GM12878 (cell line): ENCODE results near the gene SCLT1. TPM values are rescaled to one million over a fixed set of nuclear protein-coding genes. Genes with fewer than 3 reads are reported as not detected.

ENCODE experiments used
- HDAC2 ChIP-seq: fragments of 200-600 bp; sonication (generic); IDR thresholded peaks from 2 replicates; pipeline ENCODE4 v1.6.1; 2017
- HDGF ChIP-seq: fragments of 450-650 bp; IDR thresholded peaks from 2 replicates; pipeline ENCODE4 v1.6.1; 2016; ENCODE audit warnings: antibody characterized with exemption
- NFXL1 ChIP-seq: fragments of 450-650 bp; IDR thresholded peaks from 2 replicates; pipeline ENCODE4 v1.6.1; 2017; ENCODE audit warnings: antibody characterized with exemption, mild to moderate bottlenecking, borderline replicate concordance
- SMAD5 ChIP-seq: IDR thresholded peaks from 2 replicates; pipeline ENCODE4 v1.6.1; 2016; ENCODE audit warnings: antibody characterized with exemption, low read depth
- SREBF1 ChIP-seq: IDR thresholded peaks from 2 replicates; pipeline ENCODE4 v1.6.1; 2012; ENCODE audit warnings: mild to moderate bottlenecking, low read length
- ZNF384 ChIP-seq: IDR thresholded peaks from 2 replicates; pipeline ENCODE4 v1.6.1; 2012; ENCODE audit warnings: low read depth, mild to moderate bottlenecking, low read length, improper control_type of control experiment, borderline replicate concordance
- polyA plus RNA-seq, 11 experiments: library from polyadenylated mRNA; depleted of rRNA in 4 of 11; unstranded in 6 of 11; stranded (reverse) in 5 of 11; fragments of >200 nt; fragmentation: Nextera tagmentation in 4 of 11; fragmentation: Illumina TruSeq in 1 of 11; extraction: Ambion mirVana in 4 of 11; extraction: Trizol in 1 of 11; gene quantifications; 1 replicate in 1 of 11; 2 replicates in 10 of 11; pipeline versions ENCODE4 v1.2.1 to v1.2.3, GENCODE V29; 2011 to 2016; ENCODE audit warnings: inconsistent platforms in 2 of 11, missing spikeins in 2 of 11, low read depth in 1 of 11
- total RNA-seq, 4 experiments: library from RNA; depleted of rRNA in 3 of 4; stranded (reverse); fragments of >200 nt in 3 of 4; fragmentation: Illumina TruSeq in 1 of 4; extraction: Trizol in 1 of 4; gene quantifications; 2 replicates each; pipeline versions ENCODE4 v1.2.1 to v1.2.3, GENCODE V29; 2013 to 2021
- TF ChIP-seq, protein P1 (sequence below): fragments of 150-350 bp; IDR thresholded peaks from 2 replicates; pipeline ENCODE4 v1.6.1; 2016; ENCODE audit warnings: low read depth, low read length
- TF ChIP-seq, protein P2 (sequence below): fragments of 450-650 bp; formaldehyde crosslinking; IDR thresholded peaks from 2 replicates; pipeline ENCODE4 v1.4.0; 2022; ENCODE audit warnings: mild to moderate bottlenecking, moderate library complexity

Gene SCLT1
- total and polyA plus RNA-seq, 10 of the 15 experiments (the other 5 are each of a cell fraction or from before 2014, with no cell fraction given): 7.8 to 31.4 (median 19.6) TPM

DNA sequence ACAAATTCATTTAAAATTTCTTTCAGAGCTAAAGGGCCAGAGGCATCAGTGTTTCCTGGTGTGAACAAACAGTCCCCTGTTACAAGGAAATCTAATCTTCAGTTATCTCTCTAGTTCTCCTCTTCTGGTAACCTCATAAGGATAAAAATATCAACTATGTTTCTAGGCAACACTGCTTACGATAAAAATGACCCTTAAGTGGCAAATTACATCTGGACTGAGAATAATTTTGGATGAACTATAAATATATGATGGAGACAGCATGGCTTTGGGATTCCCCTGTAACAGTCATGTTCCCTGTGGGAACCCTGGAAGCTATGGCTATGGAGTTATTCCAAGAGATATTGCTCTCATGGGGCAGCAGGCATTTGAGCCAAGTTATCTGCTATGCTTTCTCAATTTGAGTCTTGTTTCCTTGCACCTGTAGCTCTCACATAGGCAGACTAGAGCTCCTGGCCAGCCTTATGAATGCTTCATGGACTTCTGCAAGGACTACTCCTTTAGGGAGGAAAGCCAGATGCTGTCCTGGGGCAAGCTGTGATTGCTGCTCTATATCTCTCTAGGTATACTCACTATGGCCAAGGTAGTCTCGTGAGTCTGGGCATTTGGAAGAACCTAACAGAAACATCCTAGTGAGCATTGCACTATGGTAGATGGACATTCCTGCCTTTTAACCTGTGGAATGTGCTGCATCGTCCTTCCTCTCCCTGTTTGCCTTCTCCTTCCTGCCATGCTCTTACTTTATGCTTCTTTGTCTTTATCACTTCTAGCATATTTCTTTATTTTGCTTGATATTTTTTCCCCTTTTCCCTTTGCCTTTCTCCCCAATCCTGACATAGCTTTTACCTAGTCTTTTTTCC is 16.9 kb upstream of the SCLT1 start (continued):
- TF ChIP-seq, protein P1, sequence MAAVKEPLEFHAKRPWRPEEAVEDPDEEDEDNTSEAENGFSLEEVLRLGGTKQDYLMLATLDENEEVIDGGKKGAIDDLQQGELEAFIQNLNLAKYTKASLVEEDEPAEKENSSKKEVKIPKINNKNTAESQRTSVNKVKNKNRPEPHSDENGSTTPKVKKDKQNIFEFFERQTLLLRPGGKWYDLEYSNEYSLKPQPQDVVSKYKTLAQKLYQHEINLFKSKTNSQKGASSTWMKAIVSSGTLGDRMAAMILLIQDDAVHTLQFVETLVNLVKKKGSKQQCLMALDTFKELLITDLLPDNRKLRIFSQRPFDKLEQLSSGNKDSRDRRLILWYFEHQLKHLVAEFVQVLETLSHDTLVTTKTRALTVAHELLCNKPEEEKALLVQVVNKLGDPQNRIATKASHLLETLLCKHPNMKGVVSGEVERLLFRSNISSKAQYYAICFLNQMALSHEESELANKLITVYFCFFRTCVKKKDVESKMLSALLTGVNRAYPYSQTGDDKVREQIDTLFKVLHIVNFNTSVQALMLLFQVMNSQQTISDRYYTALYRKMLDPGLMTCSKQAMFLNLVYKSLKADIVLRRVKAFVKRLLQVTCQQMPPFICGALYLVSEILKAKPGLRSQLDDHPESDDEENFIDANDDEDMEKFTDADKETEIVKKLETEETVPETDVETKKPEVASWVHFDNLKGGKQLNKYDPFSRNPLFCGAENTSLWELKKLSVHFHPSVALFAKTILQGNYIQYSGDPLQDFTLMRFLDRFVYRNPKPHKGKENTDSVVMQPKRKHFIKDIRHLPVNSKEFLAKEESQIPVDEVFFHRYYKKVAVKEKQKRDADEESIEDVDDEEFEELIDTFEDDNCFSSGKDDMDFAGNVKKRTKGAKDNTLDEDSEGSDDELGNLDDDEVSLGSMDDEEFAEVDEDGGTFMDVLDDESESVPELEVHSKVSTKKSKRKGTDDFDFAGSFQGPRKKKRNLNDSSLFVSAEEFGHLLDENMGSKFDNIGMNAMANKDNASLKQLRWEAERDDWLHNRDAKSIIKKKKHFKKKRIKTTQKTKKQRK: no peak
- no peak for TF ChIP-seq NFXL1
- TF ChIP-seq HDAC2: no peak
- no peak for TF ChIP-seq SMAD5
- TF ChIP-seq HDGF: no peak
- TF ChIP-seq SREBF1: no peak
- TF ChIP-seq, protein P2, sequence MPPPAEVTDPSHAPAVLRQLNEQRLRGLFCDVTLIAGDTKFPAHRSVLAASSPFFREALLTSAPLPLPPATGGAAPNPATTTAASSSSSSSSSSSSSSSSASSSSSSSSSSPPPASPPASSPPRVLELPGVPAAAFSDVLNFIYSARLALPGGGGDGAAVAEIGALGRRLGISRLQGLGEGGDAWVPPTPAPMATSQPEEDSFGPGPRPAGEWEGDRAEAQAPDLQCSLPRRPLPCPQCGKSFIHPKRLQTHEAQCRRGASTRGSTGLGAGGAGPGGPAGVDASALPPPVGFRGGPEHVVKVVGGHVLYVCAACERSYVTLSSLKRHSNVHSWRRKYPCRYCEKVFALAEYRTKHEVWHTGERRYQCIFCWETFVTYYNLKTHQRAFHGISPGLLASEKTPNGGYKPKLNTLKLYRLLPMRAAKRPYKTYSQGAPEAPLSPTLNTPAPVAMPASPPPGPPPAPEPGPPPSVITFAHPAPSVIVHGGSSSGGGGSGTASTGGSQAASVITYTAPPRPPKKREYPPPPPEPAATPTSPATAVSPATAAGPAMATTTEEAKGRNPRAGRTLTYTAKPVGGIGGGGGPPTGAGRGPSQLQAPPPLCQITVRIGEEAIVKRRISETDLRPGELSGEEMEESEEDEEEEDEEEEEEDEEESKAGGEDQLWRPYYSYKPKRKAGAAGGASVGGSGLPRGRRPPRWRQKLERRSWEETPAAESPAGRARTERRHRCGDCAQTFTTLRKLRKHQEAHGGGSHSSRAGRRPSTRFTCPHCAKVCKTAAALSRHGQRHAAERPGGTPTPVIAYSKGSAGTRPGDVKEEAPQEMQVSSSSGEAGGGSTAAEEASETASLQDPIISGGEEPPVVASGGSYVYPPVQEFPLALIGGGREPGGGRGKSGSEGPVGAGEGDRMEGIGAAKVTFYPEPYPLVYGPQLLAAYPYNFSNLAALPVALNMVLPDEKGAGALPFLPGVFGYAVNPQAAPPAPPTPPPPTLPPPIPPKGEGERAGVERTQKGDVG (CRISPR knock-in tag): no peak
- no peak for TF ChIP-seq ZNF384
